Testis (tissue), 3 donors: ENCODE measurements around the gene ATL2. TPM values are rescaled to one million over a fixed set of nuclear protein-coding genes. Genes with fewer than 3 reads are reported as not detected.

ENCODE experiments used
- DNase-seq: peaks from one replicate; pipeline ENCODE4 v3.0.0-alpha.2; 2019
- H3K27ac ChIP-seq, 2 donors: fragments of 200-600 bp; sonication (generic); one replicate each; pipeline ENCODE4 v1.5.1; 2019
- H3K27me3 ChIP-seq: fragments of 200-600 bp; sonication (generic); one replicate; pipeline ENCODE4 v1.5.1; 2019
- H3K36me3 ChIP-seq: fragments of 200-600 bp; sonication (generic); one replicate; pipeline ENCODE4 v1.5.1; 2017; ENCODE audit warnings: low read depth; ENCODE audit errors: missing control alignments
- H3K4me1 ChIP-seq: fragments of 200-600 bp; sonication (generic); one replicate; pipeline ENCODE4 v1.5.1; 2019
- H3K4me3 ChIP-seq, 2 donors: fragments of 200-600 bp; sonication (generic); one replicate each; pipeline ENCODE4 v1.5.1; 2017 to 2019
- H3K9me3 ChIP-seq: fragments of 200-600 bp; sonication (generic); one replicate; pipeline ENCODE4 v1.5.1; 2017
- CTCF ChIP-seq, 3 experiments: fragments of 450-650 bp in 2 of 3; fragments of 200-600 bp in 1 of 3; sonication (generic) in 1 of 3; IDR thresholded peaks; one replicate each; pipeline ENCODE4 v1.5.1; 2016 to 2019; ENCODE audit warnings: antibody characterized with exemption in 3 of 3, mild to moderate bottlenecking in 2 of 3, moderate library complexity in 1 of 3
- POLR2A ChIP-seq: fragments of 450-650 bp; IDR thresholded peaks from one replicate; pipeline ENCODE4 v1.6.1; 2017; ENCODE audit warnings: antibody characterized with exemption, mild to moderate bottlenecking, moderate library complexity
- WGBS, 2 donors: methylation state at CpG; one replicate each; pipeline ENCODE4 v1.1.5; 2018; 5-methylcytosine and 5-hydroxymethylcytosine counted together
- intact Hi-C: fragments of 100-400 bp; cut with DNase I; formaldehyde crosslinking; loops from one replicate; pipeline ENCODE4 v1.15.1; 2023; ENCODE audit warnings: low total_unique reads
- polyA plus RNA-seq: library from polyadenylated mRNA; stranded (reverse); fragments of 350-450 nt; fragmentation: Illumina TruSeq; extraction: RNeasy Lipid Tissue Mini Kit (QIAGEN cat#74804); gene quantifications from one replicate; pipeline ENCODE4 v1.2.3, GENCODE V29; 2014; ENCODE audit warnings: low read depth, low replicate concordance; ENCODE audit not compliant: insufficient read depth
- total RNA-seq, 2 donors: library from RNA; depleted of rRNA; stranded (reverse); fragments of >200 nt; gene quantifications; one replicate each; pipeline ENCODE4 v1.2.3, GENCODE V29; 2016

ATL2 gene
- total and polyA plus RNA-seq, 3 donors from 2014 or later: 38.8 to 96.3 (median 80.9) TPM

DNA sequence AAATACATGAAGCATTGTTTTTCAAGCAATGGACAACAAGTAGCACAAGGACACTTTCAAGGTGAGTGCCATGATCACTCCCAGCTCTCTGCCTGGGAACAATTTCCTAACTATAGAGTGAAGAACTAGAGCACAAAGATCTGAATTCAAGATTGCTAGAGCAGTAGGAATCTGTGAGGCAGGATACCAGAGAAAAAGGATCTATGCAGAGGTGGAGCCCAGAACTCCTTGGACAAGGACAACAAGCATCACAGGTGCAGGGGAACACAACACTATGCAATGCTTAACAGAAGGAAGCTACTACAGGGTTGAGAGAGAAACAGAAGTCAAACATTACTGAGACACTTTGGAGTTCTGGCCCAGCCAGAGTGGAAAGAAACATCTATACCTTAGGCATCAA, 24.7 kb downstream of the ATL2 start:
- TF ChIP-seq CTCF (IDR thresholded peaks at IDR 0.05): no peak
- no peak for TF ChIP-seq POLR2A
- no peaks in the 10 kb centered on the region for H3K36me3 ChIP-seq
- peaks cover 9% of the 10 kb centered on the region for H3K4me1 ChIP-seq
- intact Hi-C loops: no loop called here
- H3K9me3 ChIP-seq: no peaks in the 10 kb centered on the region
- H3K27ac ChIP-seq: no peak overlapping the region
- H3K4me3 ChIP-seq: no peak overlapping the region
- H3K27me3 ChIP-seq: no peaks in the 10 kb centered on the region
- DNase-seq: no peak

- 94 to 95% methylated on average over 5 of the region's 5 CpGs for WGBS, 2 donors
These were observed 31.6 kb downstream of the ATL2 start for GRCh38 chr2:38345323-38346038.

DNA sequence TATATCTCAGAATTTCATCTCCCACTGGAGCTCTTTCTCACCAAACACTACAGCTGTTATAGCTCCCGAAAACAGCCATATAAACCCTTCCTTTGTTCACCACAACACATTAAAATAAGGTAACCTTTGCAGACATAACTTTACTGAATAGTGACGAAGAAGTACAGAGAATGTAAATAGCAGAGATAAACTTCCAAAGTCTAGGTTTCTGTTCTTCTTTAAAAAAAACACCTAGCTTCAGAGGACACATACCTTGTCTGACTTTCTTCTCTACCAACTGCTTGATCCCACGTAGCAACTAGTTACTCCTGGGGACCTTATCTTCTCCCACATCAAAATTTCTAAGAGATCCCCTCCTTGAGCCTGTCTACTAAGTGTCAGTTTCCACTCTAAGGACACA, 32.3 kb downstream of the ATL2 start:
- WGBS, 2 donors: 86 to 89% methylated on average over 3 of the region's 3 CpGs
- DNase-seq: no peak
- H3K4me3 ChIP-seq: no peak overlapping the region
- TF ChIP-seq POLR2A: no peak
- no peak for TF ChIP-seq CTCF (IDR thresholded peaks at IDR 0.05)
- intact Hi-C loops: no loop called here
- no peaks in the 10 kb centered on the region for H3K27me3 ChIP-seq
- no peaks in the 10 kb centered on the region for H3K36me3 ChIP-seq
- no peaks in the 10 kb centered on the region for H3K9me3 ChIP-seq
- H3K27ac ChIP-seq: no peak overlapping the region
- H3K4me1 ChIP-seq: no peaks in the 10 kb centered on the region

More at GRCh38 chr2:38345323-38346038, 31.6 kb downstream of the ATL2 start:
- intact Hi-C loops: no loop called here
- TF ChIP-seq CTCF (IDR thresholded peaks at IDR 0.05) (no peak), POLR2A (no peak)
- Histone ChIP-seq H3K27me3 (no peaks in the 10 kb centered on the region), H3K4me3 (no peak overlapping the region), H3K9me3 (no peaks in the 10 kb centered on the region), H3K36me3 (no peaks in the 10 kb centered on the region), H3K27ac (no peak overlapping the region), H3K4me1 (no peaks in the 10 kb centered on the region)
- no peak for DNase-seq

GRCh38 chr2:38343212-38343611, 33.9 kb downstream of the ATL2 start:
- DNase-seq: no peak
- intact Hi-C loops: no loop called here
- 90 to 92% methylated on average over 3 of the region's 3 CpGs for WGBS, 2 donors
- no peaks in the 10 kb centered on the region for H3K9me3 ChIP-seq
- H3K36me3 ChIP-seq: no peaks in the 10 kb centered on the region
- H3K27ac ChIP-seq: no peak overlapping the region
- no peak for TF ChIP-seq CTCF (IDR thresholded peaks at IDR 0.05)
- TF ChIP-seq POLR2A: no peak
- H3K4me1 ChIP-seq: no peaks in the 10 kb centered on the region
- no peak overlapping the region for H3K4me3 ChIP-seq
- H3K27me3 ChIP-seq: no peaks in the 10 kb centered on the region

- 92 to 95% methylated on average over 6 of the region's 6 CpGs for WGBS, 2 donors
- no peaks in the 10 kb centered on the region for H3K27me3 ChIP-seq
- H3K27ac ChIP-seq: no peak overlapping the region
- intact Hi-C loops: no loop called here
- no peaks in the 10 kb centered on the region for H3K36me3 ChIP-seq
- no peak for DNase-seq
- H3K9me3 ChIP-seq: no peaks in the 10 kb centered on the region
- no peak overlapping the region for H3K4me3 ChIP-seq
- TF ChIP-seq CTCF (IDR thresholded peaks at IDR 0.05) (no peak), POLR2A (no peak)
- no peaks in the 10 kb centered on the region for H3K4me1 ChIP-seq
These were observed 40.5 kb downstream of the ATL2 start for GRCh38 chr2:38336621-38337020.
